ENCODE measurements around the gene PCDH17. TPM values are rescaled to one million over a fixed set of nuclear protein-coding genes. Genes with fewer than 3 reads are reported as not detected.

The PCDH17 gene
- total RNA-seq, 4 donors from 2014 or later = 0.88 to 4.1 (median 1.8) TPM

GRCh38 chr13:57638186-57638890 is 6.8 kb downstream of the PCDH17 start:
- Histone ChIP-seq H3K4me3 (no peak overlapping the region), H3K27ac (no peak overlapping the region), H3K9me3 (no peaks in the 10 kb centered on the region), H3K27me3 (peaks cover 0 to 4% of the 10 kb centered on the region in 2 donors), H3K4me1 (no peaks in the 10 kb centered on the region), H3K36me3 (no peaks in the 10 kb centered on the region)
- TF ChIP-seq POLR2A (IDR thresholded peaks at IDR 0.05) (no peak), CTCF (IDR thresholded peaks at IDR 0.05) (no peak)
- no peak for DNase-seq

- Histone ChIP-seq H3K36me3 (no peaks in the 10 kb centered on the region), H3K4me1 (no peaks in the 10 kb centered on the region), H3K27me3 (no peaks in the 10 kb centered on the region), H3K9me3 (no peaks in the 10 kb centered on the region), H3K4me3 (no peak overlapping the region), H3K27ac (no peak overlapping the region)
- TF ChIP-seq POLR2A (IDR thresholded peaks at IDR 0.05) (no peak), CTCF (IDR thresholded peaks at IDR 0.05) (no peak)
- no peak for DNase-seq
Measured at GRCh38 chr13:57640607-57641006, 9.1 kb downstream of the PCDH17 start.

GRCh38 chr13:57641051-57641450 is 9.5 kb downstream of the PCDH17 start:
- TF ChIP-seq POLR2A (IDR thresholded peaks at IDR 0.05) = no peak
- no peak for TF ChIP-seq CTCF (IDR thresholded peaks at IDR 0.05)
- Histone ChIP-seq H3K27me3 (no peaks in the 10 kb centered on the region), H3K27ac (no peak overlapping the region), H3K36me3 (no peaks in the 10 kb centered on the region), H3K4me1 (no peaks in the 10 kb centered on the region), H3K9me3 (no peaks in the 10 kb centered on the region), H3K4me3 (no peak overlapping the region)
- no peak for DNase-seq

GRCh38 chr13:57644106-57644505 is 12.6 kb downstream of the PCDH17 start:
- no peak overlapping the region for H3K27ac ChIP-seq

GRCh38 chr13:57653229-57653989 is 21.9 kb downstream of the PCDH17 start:
- Histone ChIP-seq H3K36me3 (no peaks in the 10 kb centered on the region), H3K27ac (no peak overlapping the region), H3K27me3 (no peaks in the 10 kb centered on the region), H3K4me3 (no peak overlapping the region), H3K9me3 (no peaks in the 10 kb centered on the region), H3K4me1 (no peaks in the 10 kb centered on the region)
- TF ChIP-seq POLR2A (IDR thresholded peaks at IDR 0.05) (no peak), CTCF (IDR thresholded peaks at IDR 0.05) (no peak)
- DNase-seq = no peak

More at GRCh38 chr13:57644106-57644505, 12.6 kb downstream of the PCDH17 start:
- no peak for DNase-seq
- Histone ChIP-seq H3K4me3 (no peak overlapping the region), H3K9me3 (no peaks in the 10 kb centered on the region), H3K36me3 (no peaks in the 10 kb centered on the region), H3K4me1 (no peaks in the 10 kb centered on the region), H3K27me3 (no peaks in the 10 kb centered on the region)
- TF ChIP-seq CTCF (IDR thresholded peaks at IDR 0.05) = no peak
- no peak for TF ChIP-seq POLR2A (IDR thresholded peaks at IDR 0.05)
